ENCODE results near the gene VEZT.

The VEZT gene

DNA sequence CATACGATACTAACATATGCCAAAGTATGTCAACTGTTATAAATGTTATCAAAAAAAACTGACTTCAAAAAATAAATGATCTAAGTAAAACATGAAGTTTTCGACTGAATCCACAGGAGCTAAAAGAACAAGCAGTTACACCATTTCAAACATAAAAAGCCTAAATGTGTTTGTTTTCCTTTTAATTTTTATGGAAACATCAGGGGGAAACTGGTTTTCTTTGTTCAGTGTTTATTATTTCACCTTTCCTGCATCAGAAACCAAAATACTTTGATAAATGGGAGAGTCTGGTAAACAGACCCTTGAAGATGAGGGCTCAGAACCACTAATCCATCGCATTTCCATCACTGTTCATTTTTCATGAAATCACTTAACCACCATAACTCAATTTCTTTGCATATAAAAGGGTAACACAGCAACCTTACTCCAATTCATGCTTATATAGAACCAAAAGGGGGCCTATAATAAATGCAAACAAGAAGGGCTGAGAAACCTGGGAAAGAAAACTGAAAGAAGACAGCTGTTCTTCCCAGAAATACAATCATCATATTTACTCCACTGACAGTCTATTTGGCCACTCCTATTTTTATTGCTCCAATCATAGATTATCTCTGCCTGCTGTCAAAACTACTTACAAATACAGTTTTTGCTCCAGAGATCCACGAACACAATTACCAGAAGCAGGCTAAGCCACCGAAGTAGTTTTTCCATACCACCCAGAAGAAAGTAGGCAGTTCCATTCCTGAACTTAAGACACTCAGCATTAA, 17.3 kb upstream of the VEZT start:
- DNase-seq = peak; percentile 12

DNA sequence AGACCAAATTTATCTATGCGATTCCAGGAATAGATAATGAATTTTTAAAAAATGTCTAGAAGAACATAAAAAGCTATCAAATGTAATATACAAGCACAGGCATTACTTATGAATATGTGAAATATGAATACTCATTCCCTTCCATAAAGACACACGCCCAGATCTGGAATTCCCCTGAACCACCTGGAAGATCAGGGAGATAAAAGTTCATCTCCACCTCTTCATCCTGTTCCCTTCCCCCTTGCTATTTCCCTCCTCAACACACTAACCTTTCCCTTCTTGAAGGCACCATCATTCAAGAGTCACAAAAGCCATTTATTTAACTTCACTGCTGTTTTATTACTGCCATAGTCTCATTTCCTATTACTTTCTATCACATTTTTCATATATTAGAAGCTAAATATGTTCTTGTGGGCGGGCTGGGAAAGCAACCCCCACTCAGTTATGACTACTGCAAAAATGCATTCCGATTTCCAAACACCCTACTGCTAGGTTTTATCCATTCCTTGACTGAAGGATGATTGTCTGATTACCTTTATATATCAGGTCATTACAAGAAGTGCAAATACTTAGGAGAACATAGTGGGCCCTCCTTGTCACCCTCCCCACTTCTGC, 16.4 kb upstream of the VEZT start:
- peak; percentile 73 for DNase-seq

DNA sequence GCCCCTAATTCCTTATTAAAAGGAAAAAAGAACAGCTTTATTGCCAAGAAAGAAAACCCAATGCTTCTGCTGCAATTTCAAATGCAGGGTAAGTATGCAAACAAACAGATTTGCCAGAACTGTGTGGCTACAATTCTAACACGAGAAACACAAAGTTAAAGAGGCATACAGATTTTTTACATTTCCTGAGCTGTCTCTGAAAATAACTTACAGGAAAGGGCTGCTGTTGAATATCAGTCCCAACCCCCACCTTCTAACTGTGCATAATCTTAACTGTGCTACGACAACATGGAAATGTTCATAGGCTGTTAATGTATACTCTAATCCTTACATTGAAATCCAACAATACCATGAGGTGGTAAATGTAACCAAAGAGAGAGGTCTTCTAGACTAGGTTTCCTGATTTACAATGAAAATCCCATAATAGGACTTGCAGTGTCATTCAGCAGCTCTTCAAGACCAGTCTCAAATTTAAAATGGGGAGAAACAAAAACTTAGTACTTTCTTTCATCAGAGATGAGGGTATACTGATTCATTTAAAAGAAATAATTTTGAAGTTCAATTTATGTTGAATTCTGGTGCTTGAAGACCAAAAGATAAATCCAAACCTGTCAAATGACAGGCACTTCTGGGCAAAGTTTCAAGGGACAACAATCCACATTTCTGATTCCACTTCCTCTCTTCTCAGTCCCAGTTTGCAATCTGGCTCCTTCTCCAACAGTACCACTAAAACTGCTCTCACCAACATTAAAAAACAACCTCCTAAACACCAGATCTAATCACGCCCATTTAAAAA, 14.7 kb upstream of the VEZT start:
- DNase-seq = no peak

DNA sequence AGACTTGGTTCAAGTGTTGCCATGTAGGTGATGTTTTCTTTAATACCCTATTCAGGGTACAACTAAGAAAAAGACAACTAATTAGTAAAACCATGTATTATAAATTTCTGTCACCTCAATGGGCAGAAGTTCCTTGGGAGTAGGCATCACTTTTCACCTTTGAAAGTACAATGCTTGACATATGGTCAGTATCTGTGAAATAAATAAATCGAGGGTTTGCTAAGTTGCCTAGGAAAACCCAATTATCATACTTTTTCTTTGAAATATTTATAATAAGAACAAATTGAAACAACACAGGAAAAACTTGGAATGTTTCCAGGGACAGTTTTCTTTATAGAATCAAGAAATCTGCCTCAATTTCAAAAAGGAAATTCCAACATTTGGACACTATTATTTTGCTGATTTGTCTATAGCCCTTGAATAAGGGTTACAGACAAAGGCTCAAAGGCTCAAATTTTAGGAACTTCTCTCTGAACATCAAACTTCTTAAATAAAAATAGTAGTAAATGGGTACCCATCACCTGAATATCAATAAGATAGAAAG, 14.0 kb upstream of the VEZT start:
- DNase-seq = no peak

DNA sequence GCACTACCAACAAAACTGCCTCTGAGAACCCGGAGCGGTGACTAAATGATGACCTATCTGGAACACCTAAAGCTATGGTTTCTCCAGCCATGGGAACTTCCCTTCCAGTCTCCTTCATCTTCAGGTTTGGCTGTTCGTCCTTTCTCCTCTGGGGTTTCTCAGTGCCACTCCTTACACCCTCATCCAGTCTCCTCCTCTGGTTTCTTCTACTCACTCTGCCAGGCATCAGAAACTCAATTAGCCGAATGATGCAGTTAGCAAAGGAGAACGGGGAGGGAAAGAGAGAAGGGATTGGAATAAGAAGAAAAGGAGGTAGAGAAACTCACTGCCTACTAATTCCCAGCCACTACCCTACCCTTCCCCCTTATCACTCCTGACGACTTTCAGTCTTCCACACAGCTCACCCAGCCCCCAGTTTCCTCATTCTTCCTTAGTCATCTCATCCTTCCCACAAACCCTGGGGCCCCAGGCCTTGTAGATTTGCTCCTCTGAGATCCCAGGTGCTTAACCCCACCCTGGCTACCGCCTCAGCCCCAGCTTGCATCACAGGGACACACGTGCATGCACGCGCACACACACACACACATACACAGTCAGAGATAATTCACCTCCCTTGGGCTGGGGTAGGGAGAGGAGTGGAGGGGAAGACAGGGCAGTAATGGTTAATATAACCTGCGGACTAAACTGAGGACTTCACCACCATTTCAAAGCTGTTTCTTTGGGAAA, 13.3 kb upstream of the VEZT start:
- DNase-seq = peak; percentile 99

DNA sequence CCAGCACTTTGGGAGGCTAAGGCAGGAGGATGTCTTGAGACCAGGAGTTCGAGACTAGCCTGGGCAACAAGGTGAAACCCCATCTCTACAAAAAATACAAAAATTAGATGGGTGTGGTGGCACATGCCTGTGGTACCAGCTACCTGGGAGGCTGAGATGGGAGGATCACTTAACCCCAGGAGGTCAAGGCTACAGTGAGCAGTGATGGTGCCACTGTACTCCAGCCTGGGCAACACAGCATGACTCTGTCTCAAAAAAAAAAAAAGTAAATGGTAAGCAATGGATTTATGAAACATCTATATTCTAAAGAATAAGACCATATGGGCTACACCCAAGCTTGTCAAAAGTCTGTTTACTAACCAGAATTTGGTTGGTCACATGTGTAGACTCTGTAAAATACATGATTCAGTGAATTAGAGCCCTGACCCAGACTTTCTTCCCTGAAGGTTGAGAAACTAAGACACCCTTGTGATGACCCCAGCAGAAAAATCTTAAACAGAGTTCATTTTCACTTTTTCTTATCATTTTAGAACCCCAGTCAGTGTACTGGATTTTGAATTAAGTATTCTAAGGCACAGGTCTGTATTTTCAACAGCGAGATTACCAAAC, 12.5 kb upstream of the VEZT start:
- DNase-seq = no peak

DNA sequence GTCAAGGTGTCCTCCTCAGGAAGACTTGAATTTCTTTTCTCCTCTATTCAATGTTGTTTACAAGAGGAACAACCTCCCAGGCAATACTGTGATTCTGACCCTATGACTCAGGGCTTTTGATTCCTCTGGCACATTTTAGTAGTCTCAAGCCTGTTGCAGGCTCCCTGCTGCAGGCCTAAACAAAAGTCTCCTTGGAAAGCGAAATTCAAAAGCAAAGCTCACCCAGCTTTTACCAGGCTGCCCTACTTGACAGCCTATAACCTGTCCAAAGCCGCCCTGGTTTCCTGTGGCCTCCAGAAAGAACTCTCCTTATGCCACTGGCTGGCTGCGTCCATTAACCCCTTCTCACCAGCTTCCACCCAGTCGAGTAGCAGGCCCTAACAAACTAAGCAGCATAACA, 11.9 kb upstream of the VEZT start:
- DNase-seq = peak; percentile 80

DNA sequence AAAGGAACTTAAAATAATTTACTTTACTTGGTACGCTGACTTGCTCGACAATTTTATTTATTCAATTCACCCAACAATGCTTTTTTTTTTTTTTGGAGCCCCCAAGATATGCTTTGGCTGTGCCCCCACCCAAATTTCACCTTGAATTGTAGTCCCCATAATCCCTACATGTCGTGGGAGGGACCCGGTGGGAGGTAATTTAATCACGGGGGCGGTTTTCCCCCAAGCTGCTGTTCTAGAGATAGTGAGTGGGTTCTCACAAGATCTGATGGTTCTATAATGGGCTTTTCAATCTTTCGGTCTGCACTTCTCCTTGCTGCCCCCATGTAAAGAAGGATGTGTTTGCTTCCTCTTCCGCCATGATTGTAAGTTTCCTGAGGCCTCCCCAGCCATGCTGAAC, 10.7 kb upstream of the VEZT start:
- DNase-seq = no peak

DNA sequence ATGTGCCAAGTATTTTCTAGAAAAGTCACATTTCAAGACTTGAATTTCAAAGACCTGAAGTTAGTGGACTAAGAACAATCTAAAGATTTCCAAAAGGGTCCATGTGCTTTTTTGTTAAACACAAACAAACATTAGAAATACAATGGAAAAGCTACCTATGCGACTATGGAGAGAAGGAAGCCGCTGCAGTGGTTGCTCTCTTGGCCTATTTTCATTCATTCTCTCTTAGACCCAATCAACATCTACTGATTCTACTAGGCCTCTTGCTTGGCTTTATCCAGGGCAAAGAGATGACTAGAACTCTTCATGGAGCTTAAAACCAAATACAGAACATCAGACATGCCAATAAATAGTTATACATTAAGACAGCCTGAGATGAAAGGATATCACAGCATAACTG, 10.2 kb upstream of the VEZT start:
- DNase-seq = no peak

DNA sequence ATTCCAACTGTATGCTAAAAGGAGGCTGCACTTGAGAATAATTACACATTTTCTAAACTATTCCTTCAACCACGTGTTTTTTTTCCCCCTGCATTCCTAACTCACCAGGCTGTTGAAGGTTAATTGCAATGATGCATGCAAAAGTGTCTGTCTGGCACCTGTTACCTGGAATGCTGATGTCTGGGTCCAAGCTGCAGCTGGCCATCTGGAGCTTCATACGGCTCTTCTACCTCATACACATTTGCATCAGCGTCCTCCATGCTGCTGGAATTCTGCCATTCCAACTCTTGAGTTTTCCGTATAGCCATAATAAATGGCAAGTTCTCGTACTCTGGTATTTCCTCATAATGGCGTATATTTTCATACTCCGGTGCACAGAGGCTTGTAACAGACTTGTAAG, 8.9 kb upstream of the VEZT start:
- no peak for DNase-seq

DNA sequence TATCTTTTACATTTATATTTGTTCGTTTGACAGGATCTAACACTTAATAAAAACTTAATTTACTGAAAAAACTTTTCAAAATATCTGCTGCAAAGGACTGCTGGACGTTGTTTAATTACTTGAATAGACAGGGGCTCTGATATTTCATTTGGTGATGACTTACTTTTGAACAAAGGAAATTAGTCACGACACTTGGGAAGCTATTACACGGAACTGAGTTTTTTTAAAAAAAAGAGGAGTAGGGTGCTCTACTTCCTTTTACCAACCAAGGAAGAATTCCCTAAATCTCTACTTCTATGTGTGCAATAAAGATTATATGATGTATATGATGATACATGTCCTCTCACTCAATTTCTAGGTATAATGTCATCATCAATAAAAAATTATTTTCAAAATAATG, 5.0 kb upstream of the VEZT start:
- DNase-seq = peak; percentile 51

DNA sequence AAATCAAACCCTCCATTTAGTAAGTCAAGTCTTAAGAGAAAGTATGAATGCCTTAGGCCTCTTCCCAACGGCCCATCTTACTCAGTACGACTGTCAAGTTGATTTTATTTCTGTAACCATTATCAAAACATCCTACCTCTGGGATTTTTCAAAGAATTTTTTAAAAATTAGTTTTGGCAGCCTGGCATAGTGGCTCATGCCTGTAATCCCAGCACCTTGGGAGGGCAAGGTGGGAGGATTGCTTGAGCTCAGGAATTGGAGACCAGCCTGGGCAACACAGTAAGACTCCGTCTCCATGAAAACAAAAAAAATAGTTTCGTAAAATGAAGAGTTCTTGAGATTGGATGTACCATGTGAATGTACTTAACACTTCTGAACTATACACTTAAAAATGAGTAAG, 4.5 kb upstream of the VEZT start:
- DNase-seq = peak; percentile 57

DNA sequence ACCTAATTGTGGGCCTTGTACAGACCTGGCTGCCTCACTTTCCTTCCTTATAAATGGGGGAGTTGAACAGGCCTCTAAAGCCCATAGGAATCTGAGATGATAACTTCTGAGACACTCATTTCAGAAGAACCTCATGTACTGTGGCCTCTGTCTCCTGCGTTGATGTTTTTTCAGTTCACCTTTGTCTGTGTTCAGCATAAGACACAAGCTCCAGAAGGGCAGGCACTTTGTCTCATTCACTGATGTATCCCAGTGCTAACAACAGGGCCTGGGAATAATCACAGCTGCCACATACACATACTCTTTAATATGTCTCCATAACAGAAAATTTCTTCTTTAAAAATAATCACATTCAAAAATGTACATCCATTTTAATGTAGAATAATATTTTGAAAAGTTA, 3.7 kb upstream of the VEZT start:
- no peak for DNase-seq

DNA sequence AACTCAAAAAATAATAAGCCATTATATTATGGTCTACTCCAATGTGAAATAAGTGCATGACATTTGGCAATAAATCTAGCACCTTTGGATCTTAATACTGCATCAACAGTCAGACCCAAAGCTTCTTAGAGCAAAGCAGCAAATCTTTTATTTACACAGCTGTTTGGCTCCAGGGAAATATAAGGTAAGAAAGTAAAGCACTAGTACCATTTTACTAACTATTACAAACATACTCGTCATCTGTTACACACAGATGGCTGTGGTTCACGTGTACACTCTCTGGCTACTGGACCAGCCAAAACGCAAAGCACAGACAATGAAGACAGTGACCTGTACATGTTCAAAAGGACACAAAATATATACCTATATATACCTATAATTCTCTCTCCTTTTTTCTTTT, 3.1 kb upstream of the VEZT start:
- DNase-seq = no peak

DNA sequence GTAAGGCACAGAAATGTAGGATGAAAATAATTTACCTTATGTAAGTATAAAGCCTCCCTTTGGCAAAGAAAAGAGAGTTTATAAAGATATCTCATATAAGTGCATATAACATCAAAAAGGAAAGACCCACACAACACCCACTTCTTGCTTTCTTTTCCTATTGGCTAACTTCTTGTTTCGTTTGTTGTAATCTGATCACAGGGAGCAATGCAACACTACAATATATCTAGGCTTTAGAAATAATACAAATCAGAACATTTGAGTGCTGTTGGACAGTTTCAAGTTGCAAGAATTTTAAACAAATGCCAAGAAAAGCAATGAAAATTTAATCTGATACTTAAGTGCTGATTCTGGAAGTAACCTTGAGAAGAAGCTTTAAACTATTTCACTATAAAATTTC, 1.7 kb upstream of the VEZT start:
- DNase-seq = peak; percentile 56

DNA sequence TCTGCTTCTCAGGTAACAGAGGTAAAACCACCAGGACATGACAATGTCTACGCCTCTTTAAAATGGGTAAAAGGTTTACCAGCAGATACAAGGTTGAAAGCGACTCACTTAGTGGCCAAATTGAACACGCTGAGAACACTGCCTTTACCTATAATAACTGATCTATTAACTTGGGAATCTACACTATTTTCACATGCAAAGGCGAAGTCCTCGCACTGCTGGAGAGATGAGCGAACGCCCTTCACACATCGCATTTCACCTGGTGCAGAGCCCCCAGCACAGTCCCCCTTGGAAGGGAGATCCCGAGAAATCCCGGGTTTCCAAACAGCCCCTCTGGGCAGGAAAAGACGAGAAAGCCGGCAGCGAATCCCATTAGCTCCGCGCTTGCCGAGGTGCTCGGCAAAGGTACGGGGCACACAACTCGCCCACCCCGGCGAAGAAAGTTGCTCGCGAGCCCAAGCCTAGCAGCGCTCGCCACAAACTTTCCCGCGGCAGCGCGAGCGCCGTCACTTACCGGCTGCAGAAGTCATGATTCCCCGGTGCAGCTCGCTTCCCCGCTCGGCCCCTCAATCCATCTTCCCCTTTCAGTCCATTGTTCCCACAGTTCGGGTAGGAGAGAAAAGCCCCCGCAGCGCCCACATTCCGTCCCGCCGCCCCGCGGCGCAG, 763 bp upstream of the VEZT start:
- no peak for DNase-seq

DNA sequence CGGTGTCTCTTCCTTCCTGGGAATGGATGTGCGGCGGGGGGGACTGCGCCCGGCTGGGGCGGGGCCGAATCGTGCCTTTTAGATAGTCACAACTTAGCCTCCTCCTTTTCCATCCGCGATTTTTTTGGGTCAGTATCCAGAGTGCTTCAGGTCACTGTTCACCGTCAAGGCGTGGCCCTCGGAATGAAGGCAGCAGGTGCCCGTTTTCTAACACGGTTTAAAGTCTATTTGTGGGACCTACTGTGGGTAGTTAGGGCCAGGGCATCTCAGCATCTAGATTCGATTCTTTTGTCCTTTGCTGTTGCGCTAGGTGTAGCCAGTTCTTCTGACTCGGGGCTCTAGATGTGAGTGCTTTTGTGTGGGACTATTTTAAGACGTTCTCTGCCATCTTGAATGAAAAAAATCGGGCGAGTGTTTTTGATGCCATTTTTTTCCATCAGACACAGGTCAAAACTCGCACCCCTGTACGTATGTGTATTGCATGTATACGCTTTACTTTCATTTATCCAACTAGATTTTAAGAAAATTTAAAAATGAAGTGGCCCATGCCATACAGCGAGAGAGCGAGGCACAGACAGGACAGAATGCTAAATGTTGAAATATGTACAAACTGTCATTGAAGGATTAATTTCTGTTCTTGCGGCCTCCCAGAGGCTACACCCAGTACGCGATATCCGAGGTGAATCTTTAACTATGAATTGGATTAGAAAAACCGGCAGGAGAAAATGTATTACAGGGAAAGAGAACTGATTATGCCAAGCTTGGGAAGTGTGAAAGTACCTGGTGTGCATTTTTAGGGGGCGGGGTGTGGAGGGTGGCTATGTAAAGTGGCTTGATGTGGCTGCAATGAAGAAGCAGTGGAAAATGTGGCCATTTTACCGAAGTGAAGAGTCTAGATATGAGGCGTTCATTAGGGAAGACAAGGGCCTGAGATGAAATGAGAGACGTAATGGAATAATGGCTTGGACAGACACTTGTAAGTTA, 835 bp downstream of the VEZT start:
- no peak for DNase-seq

DNA sequence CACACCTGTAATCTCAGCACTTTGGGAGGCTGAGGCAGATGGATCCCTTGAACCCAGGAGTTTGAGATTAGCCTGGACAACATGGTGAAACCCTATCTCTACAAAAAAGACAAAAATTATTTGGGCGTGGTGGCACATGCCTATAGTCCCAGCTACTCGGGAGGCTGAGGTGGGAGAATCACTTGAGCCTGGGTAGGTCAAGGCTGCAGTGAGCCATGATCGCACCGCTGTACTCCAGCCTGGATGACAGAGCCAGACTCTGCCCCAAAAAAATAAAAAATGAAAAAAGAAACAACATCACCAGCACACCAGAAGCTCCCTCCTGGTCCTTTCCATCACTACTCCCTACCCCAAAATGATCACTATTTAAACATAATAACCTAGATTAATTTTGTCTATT, 2.6 kb downstream of the VEZT start:
- DNase-seq = no peak

DNA sequence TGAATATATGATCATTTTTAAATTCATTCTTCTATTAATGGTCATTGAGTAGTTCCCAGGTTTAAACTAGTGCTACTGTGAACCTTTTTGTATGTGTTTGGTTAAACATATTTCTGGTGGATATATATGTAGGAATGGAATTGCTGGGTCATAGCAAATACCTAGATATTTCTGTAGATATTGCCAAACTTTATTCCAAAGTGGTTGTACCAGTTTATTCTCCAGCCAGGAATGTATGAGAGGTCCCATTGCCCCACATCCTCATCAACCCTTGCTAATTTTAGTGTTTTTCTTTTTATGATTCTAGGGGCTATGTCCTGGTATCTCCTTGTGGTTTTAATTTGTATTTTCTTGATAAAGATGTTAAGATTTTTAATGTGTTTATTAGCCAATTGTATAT, 3.1 kb downstream of the VEZT start:
- no peak for DNase-seq

DNA sequence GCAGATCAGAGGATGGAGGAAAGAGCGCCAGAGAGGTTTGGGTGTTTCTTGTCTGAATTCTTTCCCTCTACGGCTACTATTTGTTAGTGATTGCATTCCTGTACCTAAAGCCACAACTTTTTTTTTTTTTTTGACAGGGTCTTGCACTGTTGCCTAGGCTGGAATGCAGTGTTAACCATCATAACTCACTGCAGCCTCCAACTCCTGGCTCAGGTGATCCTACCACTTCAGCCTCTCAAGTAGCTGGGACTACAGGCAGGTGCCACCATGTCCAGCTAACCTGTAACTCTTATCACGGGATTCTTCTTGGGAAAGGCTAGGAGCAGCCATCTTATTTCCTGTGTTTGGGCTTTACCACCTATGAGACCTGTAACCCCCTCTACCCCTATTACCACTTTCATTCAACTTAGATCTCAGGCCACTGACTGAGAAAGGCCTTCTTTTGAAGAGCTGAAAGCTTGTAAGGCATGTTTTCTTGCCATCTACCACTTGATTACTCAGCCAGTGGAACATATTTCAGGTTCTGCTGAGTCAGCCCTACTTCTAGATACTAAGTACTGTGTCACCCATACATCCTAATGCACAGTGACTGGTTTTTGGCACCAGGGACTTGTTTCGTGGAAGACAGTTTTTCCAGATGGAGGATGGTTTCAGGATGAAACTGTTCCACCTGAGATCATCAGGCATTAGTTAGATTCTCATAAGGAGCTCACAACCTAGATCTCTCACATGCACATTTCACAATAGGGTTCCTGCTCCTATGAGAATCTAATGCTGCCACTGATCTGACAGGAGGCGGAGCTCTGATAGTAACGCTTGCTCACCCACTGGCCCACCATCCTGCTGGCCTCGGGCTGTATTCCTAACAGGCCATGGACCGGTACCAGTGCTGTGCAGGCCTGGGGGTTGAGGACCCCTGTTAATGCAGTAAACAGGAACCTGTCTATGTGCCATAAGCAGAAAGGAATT, 6.9 kb downstream of the VEZT start:
- peak; percentile 39 for DNase-seq

Data from NCI-H226 (cell line).